ENCODE results near the gene MORN3.

GRCh38 chr12:121688966-121689365, 19.5 kb upstream of the MORN3 start:
- TF ChIP-seq BACH2 (CRISPR knock-in tag; IDR thresholded peaks at IDR 0.05; ENCODE audit: borderline replicate concordance) (no peak), POU6F1 (CRISPR knock-in tag; IDR thresholded peaks at IDR 0.05; ENCODE audit: borderline replicate concordance, low read depth) (no peak)
